GM20431 (cell line): Measurements from ENCODE around the gene TNFRSF21.

Source experiments
- in situ Hi-C: fragments of 300-500 bp; cut with MseI, MboI; formaldehyde crosslinking; loops from one replicate; pipeline ENCODE4 v1.15.0; 2020; ENCODE audit warnings: low sequenced_read_pairs; ENCODE audit not compliant: unreplicated experiment

TNFRSF21 gene

DNA sequence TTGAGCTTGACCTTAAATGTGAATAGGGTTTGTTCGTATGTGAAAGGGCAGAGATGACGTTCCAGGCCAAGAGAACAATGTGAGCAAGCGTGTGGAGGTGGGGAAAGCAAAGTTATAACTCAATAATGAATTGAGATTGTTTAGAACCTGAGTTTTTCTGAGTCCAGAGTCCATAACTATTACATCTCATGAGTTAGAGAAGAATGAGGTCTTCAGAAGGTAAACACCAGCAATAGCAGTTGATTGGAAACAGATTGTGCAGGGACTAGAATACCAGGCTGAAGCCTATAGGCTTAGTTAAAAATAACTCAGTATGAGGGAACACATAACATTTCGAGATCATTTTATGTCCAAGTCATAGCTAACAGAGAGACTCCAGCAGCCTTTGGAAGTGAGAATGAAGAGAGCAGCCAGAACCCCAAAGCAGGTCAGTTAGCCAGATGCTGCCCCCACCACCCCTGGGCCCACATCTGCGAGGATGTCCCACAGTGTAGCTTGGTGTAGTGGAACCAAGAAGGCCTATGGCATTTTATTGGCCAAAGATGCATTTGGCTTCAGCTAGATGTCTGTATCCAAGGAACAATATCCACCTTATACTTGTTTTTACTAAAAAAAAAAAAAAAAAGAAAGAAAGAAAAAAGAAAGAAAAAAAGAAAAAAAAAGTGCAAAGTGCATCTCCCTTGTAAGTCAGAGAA is 121.7 kb downstream of the TNFRSF21 start:
- in situ Hi-C loops = no loop called here

GRCh38 chr6:47187113-47187512 is 122.6 kb downstream of the TNFRSF21 start:
- in situ Hi-C loops = no loop called here

GRCh38 chr6:47182291-47182957 is 127.3 kb downstream of the TNFRSF21 start:
- in situ Hi-C loops = no loop called here

- in situ Hi-C loops = no loop called here
Observed at GRCh38 chr6:47181681-47182080, 128.0 kb downstream of the TNFRSF21 start.
